Muscle layer of colon (tissue), 2 donors: ENCODE measurements around the gene FNDC10.

Source experiments
- H3K27ac ChIP-seq: one replicate; pipeline ENCODE4 v1.7.0; 2013; ENCODE audit warnings: low read depth, mild to moderate bottlenecking, low read length, moderate library complexity
- H3K27me3 ChIP-seq, 2 donors: one replicate each; pipeline ENCODE4 v1.7.0; 2013; ENCODE audit warnings: low read length in 2 of 2, mild to moderate bottlenecking in 2 of 2; ENCODE audit not compliant: insufficient read depth in 2 of 2, control insufficient read depth in 1 of 2
- H3K36me3 ChIP-seq: one replicate; pipeline ENCODE4 v1.7.0; 2013; ENCODE audit warnings: mild to moderate bottlenecking, low read length; ENCODE audit not compliant: insufficient read depth
- H3K4me1 ChIP-seq: one replicate; pipeline ENCODE4 v1.7.0; 2013; ENCODE audit warnings: mild to moderate bottlenecking, low read length; ENCODE audit not compliant: insufficient read depth
- H3K4me3 ChIP-seq, 2 donors: one replicate each; pipeline ENCODE4 v1.7.0; 2013; ENCODE audit warnings: low read length in 2 of 2, low read depth in 1 of 2, mild to moderate bottlenecking in 1 of 2, moderate library complexity in 1 of 2
- H3K9ac ChIP-seq: one replicate; pipeline ENCODE4 v1.7.0; 2013; ENCODE audit warnings: low read length
- H3K9me3 ChIP-seq: one replicate; pipeline ENCODE4 v1.7.0; 2013; ENCODE audit warnings: mild to moderate bottlenecking, low read length
- donor health status: abdominal sarcoma.
- donor health status: Adenocarcinoma of cecum.

The FNDC10 gene

GRCh38 chr1:1609822-1610485 is 10.0 kb upstream of the FNDC10 start:
- peaks cover 13% of the 10 kb centered on the region for H3K4me1 ChIP-seq
- H3K9ac ChIP-seq, result no peak overlapping the region
- H3K9me3 ChIP-seq, result no peaks in the 10 kb centered on the region
- H3K36me3 ChIP-seq, result no peaks in the 10 kb centered on the region
- H3K27me3 ChIP-seq, result no peaks in the 10 kb centered on the region
- H3K27ac ChIP-seq, result no peak overlapping the region
- no peak overlapping the region for H3K4me3 ChIP-seq

- peaks cover 0 to 22% of the 10 kb centered on the region in 2 donors for H3K27me3 ChIP-seq
- no peak overlapping the region for H3K9ac ChIP-seq
- H3K4me3 ChIP-seq, result no peak overlapping the region
- no peaks in the 10 kb centered on the region for H3K36me3 ChIP-seq
- no peak overlapping the region for H3K27ac ChIP-seq
- H3K4me1 ChIP-seq, result no peaks in the 10 kb centered on the region
- no peaks in the 10 kb centered on the region for H3K9me3 ChIP-seq
These were observed 6.3 kb upstream of the FNDC10 start for GRCh38 chr1:1606232-1606631.

GRCh38 chr1:1605724-1606123 is 5.8 kb upstream of the FNDC10 start:
- Histone ChIP-seq H3K27me3 (peaks cover under 1 to 27% of the 10 kb centered on the region in 2 donors), H3K9ac (no peak overlapping the region), H3K4me3 (no peak overlapping the region), H3K27ac (no peak overlapping the region), H3K4me1 (no peaks in the 10 kb centered on the region), H3K36me3 (no peaks in the 10 kb centered on the region), H3K9me3 (no peaks in the 10 kb centered on the region)

GRCh38 chr1:1605034-1605591 is 5.2 kb upstream of the FNDC10 start:
- peaks cover 4 to 33% of the 10 kb centered on the region in 2 donors for H3K27me3 ChIP-seq
- no peak overlapping the region for H3K4me3 ChIP-seq
- H3K9me3 ChIP-seq, result no peaks in the 10 kb centered on the region
- no peaks in the 10 kb centered on the region for H3K36me3 ChIP-seq
- no peak overlapping the region for H3K9ac ChIP-seq
- H3K4me1 ChIP-seq, result no peaks in the 10 kb centered on the region
- no peak overlapping the region for H3K27ac ChIP-seq

GRCh38 chr1:1604374-1605033 is 4.6 kb upstream of the FNDC10 start:
- Histone ChIP-seq H3K9me3 (no peaks in the 10 kb centered on the region), H3K27ac (no peak overlapping the region), H3K9ac (no peak overlapping the region), H3K4me3 (no peak overlapping the region), H3K27me3 (peaks cover 4 to 33% of the 10 kb centered on the region in 2 donors), H3K36me3 (no peaks in the 10 kb centered on the region), H3K4me1 (no peaks in the 10 kb centered on the region)

GRCh38 chr1:1603671-1604373 is 3.9 kb upstream of the FNDC10 start:
- no peak overlapping the region for H3K27ac ChIP-seq
- H3K9me3 ChIP-seq, result no peaks in the 10 kb centered on the region
- H3K4me3 ChIP-seq, result no peak overlapping the region
- no peaks in the 10 kb centered on the region for H3K4me1 ChIP-seq
- peaks cover 4 to 40% of the 10 kb centered on the region in 2 donors for H3K27me3 ChIP-seq
- H3K9ac ChIP-seq, result no peak overlapping the region
- H3K36me3 ChIP-seq, result no peaks in the 10 kb centered on the region

- no peaks in the 10 kb centered on the region for H3K4me1 ChIP-seq
- no peaks in the 10 kb centered on the region for H3K9me3 ChIP-seq
- H3K4me3 ChIP-seq, result no peak overlapping the region
- no peak overlapping the region for H3K9ac ChIP-seq
- H3K27me3 ChIP-seq, result peaks cover 7 to 48% of the 10 kb centered on the region in 2 donors
- no peaks in the 10 kb centered on the region for H3K36me3 ChIP-seq
- no peak overlapping the region for H3K27ac ChIP-seq
These were observed 3.1 kb upstream of the FNDC10 start for GRCh38 chr1:1602968-1603506.

- Histone ChIP-seq H3K9me3 (no peaks in the 10 kb centered on the region), H3K4me3 (no peak overlapping the region), H3K27ac (no peak overlapping the region), H3K9ac (no peak overlapping the region), H3K36me3 (no peaks in the 10 kb centered on the region), H3K27me3 (peaks cover 12 to 54% of the 10 kb centered on the region in 2 donors), H3K4me1 (no peaks in the 10 kb centered on the region)
These were observed 2.5 kb upstream of the FNDC10 start for GRCh38 chr1:1602304-1602967.

GRCh38 chr1:1601564-1602303 is 1.8 kb upstream of the FNDC10 start:
- Histone ChIP-seq H3K27me3 (peaks cover 14 to 55% of the 10 kb centered on the region in 2 donors), H3K27ac (no peak overlapping the region)

GRCh38 chr1:1600861-1601563 is 1.1 kb upstream of the FNDC10 start:
- Histone ChIP-seq H3K4me1 (no peaks in the 10 kb centered on the region), H3K9ac (no peak overlapping the region), H3K4me3 (no peak overlapping the region), H3K27me3 (peaks cover 18 to 58% of the 10 kb centered on the region in 2 donors), H3K27ac (no peak overlapping the region), H3K36me3 (no peaks in the 10 kb centered on the region), H3K9me3 (no peaks in the 10 kb centered on the region)

More at GRCh38 chr1:1601564-1602303, 1.8 kb upstream of the FNDC10 start:
- no peaks in the 10 kb centered on the region for H3K36me3 ChIP-seq
- H3K9me3 ChIP-seq, result no peaks in the 10 kb centered on the region
- no peak overlapping the region for H3K9ac ChIP-seq
- H3K4me1 ChIP-seq, result no peaks in the 10 kb centered on the region
- H3K4me3 ChIP-seq, result no peak overlapping the region
